H9 (cell line): ENCODE results near the gene RNF26. TPM values are rescaled to one million over a fixed set of nuclear protein-coding genes. Genes with fewer than 3 reads are reported as not detected.

Source experiments
- DNase-seq: peaks from one replicate; pipeline ENCODE4 v3.0.0-alpha.2; 2017
- H2AFZ ChIP-seq: one replicate; pipeline ENCODE4 v1.6.1; 2013; ENCODE audit warnings: mild to moderate bottlenecking, low read length, control low read depth, moderate library complexity
- H2AK5ac ChIP-seq: 2 replicates; pipeline ENCODE4 v1.6.1; 2013; ENCODE audit warnings: low read length, control low read depth, mixed read lengths; ENCODE audit not compliant: insufficient read length
- H2BK120ac ChIP-seq: one replicate; pipeline ENCODE4 v1.6.1; 2013; ENCODE audit warnings: low read depth, mild to moderate bottlenecking, low read length, control low read depth, inconsistent platforms; ENCODE audit not compliant: poor library complexity, severe bottlenecking
- H2BK12ac ChIP-seq: 2 replicates; pipeline ENCODE4 v1.6.1; 2013; ENCODE audit warnings: low read length, control low read depth, mixed read lengths, low read depth; ENCODE audit not compliant: insufficient read length
- H2BK15ac ChIP-seq: 2 replicates; pipeline ENCODE4 v1.6.1; 2013; ENCODE audit warnings: low read depth, low read length, control low read depth
- H2BK20ac ChIP-seq: one replicate; pipeline ENCODE4 v1.6.1; 2013; ENCODE audit warnings: low read depth, mild to moderate bottlenecking, low read length, control low read depth, inconsistent platforms; ENCODE audit not compliant: poor library complexity, severe bottlenecking
- H2BK5ac ChIP-seq: 2 replicates; pipeline ENCODE4 v1.6.1; 2013; ENCODE audit warnings: low read length, control low read depth, mixed read lengths; ENCODE audit not compliant: insufficient read length
- H3K14ac ChIP-seq: 2 replicates; pipeline ENCODE4 v1.6.1; 2013; ENCODE audit warnings: low read length, control low read depth; ENCODE audit not compliant: insufficient read depth
- H3K18ac ChIP-seq: 2 replicates; pipeline ENCODE4 v1.6.1; 2013; ENCODE audit warnings: low read depth, mild to moderate bottlenecking, mixed read lengths, low read length, control low read depth; ENCODE audit not compliant: insufficient read length
- H3K23ac ChIP-seq: 2 replicates; pipeline ENCODE4 v1.6.1; 2013; ENCODE audit warnings: low read length, control low read depth, mixed read lengths, low read depth; ENCODE audit not compliant: insufficient read length
- H3K23me2 ChIP-seq: 2 replicates; pipeline ENCODE4 v1.6.1; 2013; ENCODE audit warnings: low read depth, mild to moderate bottlenecking, mixed read lengths, low read length, control low read depth; ENCODE audit not compliant: insufficient read length, poor library complexity, severe bottlenecking
- H3K27ac ChIP-seq: 2 replicates; pipeline ENCODE4 v1.5.1; 2013; ENCODE audit warnings: low read length, control low read depth, mixed read lengths, low read depth; ENCODE audit not compliant: insufficient read length
- H3K27me3 ChIP-seq: 2 replicates; pipeline ENCODE4 v1.6.1; 2013; ENCODE audit warnings: low read length, control low read depth, inconsistent platforms; ENCODE audit not compliant: insufficient read depth
- H3K4ac ChIP-seq: 2 replicates; pipeline ENCODE4 v1.6.1; 2013; ENCODE audit warnings: low read depth, mild to moderate bottlenecking, control low read depth, inconsistent platforms, low read length, moderate library complexity
- H3K4me1 ChIP-seq: 2 replicates; pipeline ENCODE4 v1.6.1; 2013; ENCODE audit warnings: low read length, control low read depth, inconsistent platforms; ENCODE audit not compliant: insufficient read depth
- H3K4me2 ChIP-seq: 2 replicates; pipeline ENCODE4 v1.6.1; 2013; ENCODE audit warnings: low read length, control low read depth, mixed read lengths; ENCODE audit not compliant: insufficient read length, insufficient read depth
- H3K56ac ChIP-seq: 2 replicates; pipeline ENCODE4 v1.6.1; 2013; ENCODE audit warnings: low read depth, mild to moderate bottlenecking, mixed read lengths, low read length, control low read depth; ENCODE audit not compliant: insufficient read length
- H3K79me1 ChIP-seq: 2 replicates; pipeline ENCODE4 v1.6.1; 2013; ENCODE audit warnings: low read depth, mild to moderate bottlenecking, moderate library complexity, low read length, control low read depth, inconsistent platforms; ENCODE audit not compliant: insufficient read depth, poor library complexity, severe bottlenecking
- H3K79me2 ChIP-seq: 2 replicates; pipeline ENCODE4 v1.6.1; 2013; ENCODE audit warnings: low read length, control low read depth, inconsistent platforms; ENCODE audit not compliant: insufficient read depth
- H3K9ac ChIP-seq: 2 replicates; pipeline ENCODE4 v1.6.1; 2013; ENCODE audit warnings: low read length, control low read depth, mixed read lengths; ENCODE audit not compliant: insufficient read length; ENCODE audit errors: extremely low read depth
- H3K9me3 ChIP-seq: one replicate; pipeline ENCODE4 v1.6.1; 2013; ENCODE audit warnings: low read depth, low read length, inconsistent platforms; ENCODE audit not compliant: control insufficient read depth
- H3T11ph ChIP-seq: one replicate; pipeline ENCODE4 v1.6.1; 2013; ENCODE audit warnings: mild to moderate bottlenecking, low read length, control low read depth, inconsistent platforms
- H4K20me1 ChIP-seq: one replicate; pipeline ENCODE4 v1.6.1; 2013; ENCODE audit not compliant: control insufficient read depth, insufficient read length, insufficient read depth
- H4K5ac ChIP-seq: 2 replicates; pipeline ENCODE4 v1.6.1; 2013; ENCODE audit warnings: low read depth, mild to moderate bottlenecking, mixed read lengths, low read length, control low read depth; ENCODE audit not compliant: insufficient read length
- H4K8ac ChIP-seq: replicated peaks from 2 replicates; pipeline ENCODE4 v1.6.1; 2013; ENCODE audit warnings: low read length, control low read depth, mixed read lengths, low read depth; ENCODE audit not compliant: insufficient read length
- H4K91ac ChIP-seq: 2 replicates; pipeline ENCODE4 v1.6.1; 2013; ENCODE audit warnings: low read depth, mild to moderate bottlenecking, moderate library complexity, mixed read lengths, low read length, control low read depth; ENCODE audit not compliant: insufficient read length
- H3K27ac Mint-ChIP-seq, 3 experiments: 2 replicates in 2 of 3; 3 replicates in 1 of 3; pipeline ENCODE4 v1.8.0; 2020 to 2021; ENCODE audit warnings: mixed read lengths in 3 of 3, mild to moderate bottlenecking in 1 of 3, moderate library complexity in 1 of 3
- H3K27me3 Mint-ChIP-seq: 2 replicates; pipeline ENCODE4 v1.8.0; 2021; ENCODE audit warnings: low read depth, mild to moderate bottlenecking, moderate library complexity, mixed read lengths
- H3K36me3 Mint-ChIP-seq, 3 experiments: 2 replicates in 2 of 3; 3 replicates in 1 of 3; pipeline ENCODE4 v1.8.0; 2020 to 2021; ENCODE audit warnings: low read depth in 3 of 3, mixed read lengths in 3 of 3; ENCODE audit not compliant: insufficient read depth in 1 of 3
- H3K4me1 Mint-ChIP-seq, 2 experiments: 2 replicates each; pipeline ENCODE4 v1.8.0; 2020; ENCODE audit warnings: mixed read lengths in 2 of 2
- H3K4me3 Mint-ChIP-seq, 2 experiments: 2 replicates in 1 of 2; 3 replicates in 1 of 2; pipeline ENCODE4 v1.8.0; 2020 to 2021; ENCODE audit warnings: mild to moderate bottlenecking in 2 of 2, mixed read lengths in 2 of 2, moderate library complexity in 1 of 2
- H3K9me3 Mint-ChIP-seq, 2 experiments: 2 replicates in 1 of 2; 3 replicates in 1 of 2; pipeline ENCODE4 v1.8.0; 2020; ENCODE audit warnings: mild to moderate bottlenecking in 2 of 2, mixed read lengths in 2 of 2, moderate library complexity in 1 of 2
- CTCF ChIP-seq: fragments of 200-600 bp; sonication (generic); conservative IDR thresholded peaks from 3 replicates; pipeline ENCODE4 v1.8.0; 2021; ENCODE audit warnings: antibody characterized with exemption, mild to moderate bottlenecking
- WGBS: extraction: QIAGEN DNeasy Blood & Tissue Kit; methylation state at CpG from one replicate; pipeline ENCODE4 v1.1.7; 2013; ENCODE audit warnings: missing lambda C conversion rate, low lambda C conversion rate, mixed read lengths; ENCODE audit not compliant: insufficient read length; ENCODE audit errors: extremely low coverage; 5-methylcytosine and 5-hydroxymethylcytosine counted together
- total RNA-seq: library from RNA; stranded (reverse); gene quantifications from 2 replicates; pipeline ENCODE4 v1.2.1, GENCODE V29; 2021

The RNF26 gene
- total RNA-seq, 1 experiment from 2014 or later: 57.6 TPM

GRCh38 chr11:119343726-119344125 is 9.4 kb downstream of the RNF26 start:
- no peak for TF ChIP-seq CTCF
- Histone ChIP-seq H2BK5ac (no peak overlapping the region), H2AK5ac (no peak overlapping the region), H3K79me1 (no peaks in the 10 kb centered on the region), H2AFZ (no peak overlapping the region), H4K5ac (no peak overlapping the region), H3K23ac (no peak overlapping the region), H3K23me2 (peaks cover 16% of the 10 kb centered on the region), H3K9ac (no peak overlapping the region), H3K56ac (no peak overlapping the region), H3K9me3 (no peaks in the 10 kb centered on the region), H3K14ac (no peak overlapping the region), H4K8ac (no peak overlapping the region), H3K4me1 (no peaks in the 10 kb centered on the region; the same call in 1 of the 2 replicates), H3K4me2 (no peak overlapping the region), H3K4ac (no peak overlapping the region), H2BK20ac (no peak overlapping the region), H3K18ac (no peak overlapping the region), H3T11ph (no peak overlapping the region), H2BK120ac (no peak overlapping the region), H4K91ac (no peak overlapping the region), H2BK15ac (no peak overlapping the region), H3K27ac (no peak overlapping the region), H3K27me3 (peaks cover 16% of the 10 kb centered on the region), H3K79me2 (no peaks in the 10 kb centered on the region), H4K20me1 (no peaks in the 10 kb centered on the region), H2BK12ac (no peak overlapping the region)
- Mint-ChIP-seq H3K4me3 (no peak overlapping the region), H3K27me3 (peaks cover 86% of the 10 kb centered on the region), H3K9me3 (no peaks in the 10 kb centered on the region; a peak in 1 of 5 replicates), H3K27ac (no peak overlapping the region; a peak in 1 of 7 replicates), H3K4me1 (peaks cover 13 to 30% of the 10 kb centered on the region in 2 experiments), H3K36me3 (no peaks in the 10 kb centered on the region; a peak in 1 of 7 replicates)
- no peak for DNase-seq
- no CpG with 5 or more reads among the region's 7 CpGs for WGBS
